Measurements from ENCODE around the gene NPAS3.

The NPAS3 gene

DNA sequence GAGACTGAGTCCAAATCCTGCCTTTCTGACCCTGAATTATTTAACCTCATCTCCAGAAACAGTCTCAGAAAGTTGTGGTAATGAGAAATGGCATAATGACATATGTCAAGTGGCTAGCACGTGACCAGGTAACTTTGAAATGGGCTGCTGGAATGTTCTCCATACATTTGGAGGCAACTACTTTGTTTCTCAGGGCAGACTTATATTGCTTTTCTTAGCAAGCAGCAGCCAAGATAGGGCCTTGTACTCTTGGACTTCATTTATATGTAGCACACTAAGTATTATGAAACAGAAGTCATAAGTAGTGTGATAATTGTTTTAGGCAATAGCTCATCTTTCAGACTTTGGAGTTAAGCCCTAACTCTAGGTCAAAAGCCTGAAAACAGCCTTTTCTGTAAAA lies 494.7 kb downstream of the NPAS3 start:
- H3K4me3 ChIP-seq (ENCODE audit: low read depth, low read length), result no peak overlapping the region
- no peak for TF ChIP-seq CTCF (IDR thresholded peaks at IDR 0.05; ENCODE audit: borderline replicate concordance, insufficient read depth, low read depth, low read length)

DNA sequence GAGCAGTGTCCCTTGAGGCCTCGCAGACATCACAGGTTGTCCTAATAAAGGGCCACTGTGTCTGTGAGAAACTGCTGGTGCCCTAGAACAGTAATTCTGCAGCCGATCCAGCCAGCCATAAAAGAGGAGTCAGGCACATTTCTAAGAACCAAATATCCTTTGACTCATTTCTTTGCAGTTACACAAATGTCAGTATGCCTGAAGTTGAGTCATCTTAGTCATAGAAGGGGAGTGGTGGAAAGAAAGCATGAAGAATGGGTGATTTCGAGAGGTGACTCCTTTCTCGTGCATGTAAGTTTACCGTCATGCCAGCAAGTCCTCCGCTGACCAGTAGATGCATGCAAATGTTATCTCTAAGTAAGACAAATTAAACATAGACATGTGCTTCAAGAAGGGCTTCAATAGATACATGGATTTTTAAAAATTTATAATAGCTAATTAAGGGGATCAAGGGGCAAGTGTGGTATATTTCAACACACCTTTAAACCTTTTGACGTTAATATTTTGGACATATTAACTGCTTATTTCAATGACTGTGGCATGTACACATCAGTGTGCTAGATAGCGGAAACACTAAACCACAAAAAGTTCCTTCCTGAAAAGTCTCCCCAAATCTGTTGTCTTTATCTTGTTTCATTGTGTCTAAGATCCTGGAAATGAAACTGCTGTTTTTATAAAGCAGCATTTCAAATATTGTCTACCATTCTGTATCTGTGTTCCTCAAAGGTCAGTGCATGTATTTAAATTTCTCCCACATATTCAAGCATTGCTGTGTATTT lies 497.4 kb downstream of the NPAS3 start:
- no peak overlapping the region for H3K4me3 ChIP-seq (ENCODE audit: low read depth, low read length)
- no peak for TF ChIP-seq CTCF (IDR thresholded peaks at IDR 0.05; ENCODE audit: borderline replicate concordance, insufficient read depth, low read depth, low read length)

- no peak for TF ChIP-seq CTCF (IDR thresholded peaks at IDR 0.05; ENCODE audit: borderline replicate concordance, insufficient read depth, low read depth, low read length)
- H3K4me3 ChIP-seq (ENCODE audit: low read depth, low read length), result no peak overlapping the region
Measured at GRCh38 chr14:33441633-33442032, 503.0 kb downstream of the NPAS3 start.

DNA sequence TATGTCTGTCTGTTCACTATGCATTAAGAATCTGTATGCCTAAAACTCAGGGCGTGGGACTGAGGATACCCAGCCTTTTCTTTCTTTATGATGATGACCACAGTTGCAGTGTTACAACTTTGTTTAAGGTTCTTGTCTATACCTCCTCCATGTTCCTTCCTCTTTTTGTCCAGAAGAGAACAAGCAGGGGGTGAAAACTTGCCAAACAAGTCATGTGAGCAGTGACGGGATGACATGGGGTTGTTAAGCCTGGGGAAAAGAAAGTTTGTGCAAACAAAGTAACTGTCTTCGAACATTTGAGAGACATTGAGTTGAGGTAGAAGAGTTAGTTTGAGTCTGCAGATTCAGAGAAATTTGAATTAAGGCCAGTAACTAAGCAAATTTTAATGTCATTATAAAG lies 505.5 kb downstream of the NPAS3 start:
- no peak for TF ChIP-seq CTCF (IDR thresholded peaks at IDR 0.05; ENCODE audit: borderline replicate concordance, insufficient read depth, low read depth, low read length)
- no peak overlapping the region for H3K4me3 ChIP-seq (ENCODE audit: low read depth, low read length)

- H3K4me3 ChIP-seq (ENCODE audit: low read depth, low read length), result no peak overlapping the region
- no peak for TF ChIP-seq CTCF (IDR thresholded peaks at IDR 0.05; ENCODE audit: borderline replicate concordance, insufficient read depth, low read depth, low read length)
Measured at GRCh38 chr14:33449268-33449667, 510.6 kb downstream of the NPAS3 start.

DNA sequence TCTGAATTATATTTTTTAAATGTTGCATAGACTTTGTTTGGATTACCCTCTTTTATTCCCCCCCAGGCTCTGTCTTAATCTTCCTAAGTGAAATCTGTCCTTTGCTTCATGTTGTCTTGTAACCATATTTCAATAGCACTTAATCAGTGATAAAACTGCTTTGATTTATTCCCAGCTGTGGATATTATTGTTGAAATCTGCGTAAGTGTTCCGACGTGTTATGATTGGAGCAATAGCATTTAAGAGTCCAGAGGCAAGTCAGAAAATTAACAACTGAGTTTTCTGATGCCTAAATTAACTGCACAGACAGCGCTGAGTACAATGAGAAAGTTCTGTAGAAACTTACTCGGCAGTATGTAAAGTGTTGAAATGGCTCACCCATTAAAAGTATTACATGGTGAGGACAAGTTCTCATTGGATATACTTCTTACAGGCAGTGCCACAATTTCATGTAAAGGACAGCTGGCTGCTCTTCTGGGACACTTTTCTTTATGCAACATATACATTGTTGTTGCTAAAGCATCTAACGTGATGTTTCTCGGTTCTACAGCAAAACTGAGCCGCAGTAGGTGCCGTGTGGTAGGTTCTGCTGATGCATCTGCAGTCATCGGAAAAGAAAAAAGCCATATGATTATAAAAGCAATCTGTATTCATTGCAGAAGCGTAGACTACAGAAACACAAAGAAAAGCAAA lies 511.2 kb downstream of the NPAS3 start:
- H3K4me3 ChIP-seq (ENCODE audit: low read depth, low read length), result no peak overlapping the region
- TF ChIP-seq CTCF (IDR thresholded peaks at IDR 0.05; ENCODE audit: borderline replicate concordance, insufficient read depth, low read depth, low read length), result no peak

- no peak overlapping the region for H3K4me3 ChIP-seq (ENCODE audit: low read depth, low read length)
- TF ChIP-seq CTCF (IDR thresholded peaks at IDR 0.05; ENCODE audit: borderline replicate concordance, insufficient read depth, low read depth, low read length), result no peak
Measured at GRCh38 chr14:33450416-33450815, 511.7 kb downstream of the NPAS3 start.

All from GM12875 (cell line).